Amniotic stem cell (primary cell): ENCODE measurements around the gene DPP10.

ENCODE experiments used
- DNase-seq: peaks from one replicate; lab custom pipeline; 2025; lab: John Stamatoyannopoulos, UW

The DPP10 gene

GRCh38 chr2:115568643-115569042, 1126.2 kb downstream of the DPP10 start:
- no peak for DNase-seq

- DNase-seq, result no peak
Measured at GRCh38 chr2:115569547-115569946, 1127.1 kb downstream of the DPP10 start.

GRCh38 chr2:115572746-115573145, 1130.3 kb downstream of the DPP10 start:
- no peak for DNase-seq

DNA sequence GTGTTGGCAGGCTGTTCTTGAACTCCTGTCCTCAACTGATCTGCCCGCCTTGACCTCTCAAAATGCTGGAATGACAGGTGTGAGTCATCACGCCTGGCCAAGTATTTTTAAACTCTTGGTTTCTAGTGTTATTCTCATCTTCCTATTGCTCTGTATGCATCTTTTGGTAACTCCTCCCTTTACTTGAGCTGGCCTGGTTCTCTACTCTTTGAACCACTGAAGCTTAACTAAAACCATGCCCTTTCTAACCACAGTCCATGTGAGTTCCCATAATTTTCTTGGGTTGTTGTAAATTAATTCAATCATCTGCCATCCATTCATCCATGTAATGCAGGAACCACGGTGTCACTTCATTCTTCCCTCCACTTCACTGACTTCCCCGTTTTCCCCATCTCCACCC, 1131.3 kb downstream of the DPP10 start:
- no peak for DNase-seq

DNA sequence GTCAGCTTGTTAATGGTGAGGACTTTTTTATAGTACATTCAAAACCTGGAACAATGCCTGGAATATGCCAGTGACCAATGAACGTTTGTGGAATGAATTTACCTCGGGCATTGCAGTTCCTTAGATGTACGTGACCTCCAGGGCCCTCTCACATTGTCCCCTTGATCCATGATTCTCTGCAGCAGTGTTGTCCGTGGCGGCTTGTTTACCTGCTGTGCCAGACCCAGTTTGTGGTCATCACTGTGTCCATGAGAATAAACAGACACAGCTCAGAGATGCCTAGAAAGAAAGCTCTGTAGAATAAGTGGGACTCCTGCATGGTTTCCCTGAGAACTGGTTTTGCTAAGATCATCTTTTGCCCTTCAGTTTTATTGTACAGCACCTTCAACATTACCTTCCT, 1132.2 kb downstream of the DPP10 start:
- DNase-seq, result no peak

DNA sequence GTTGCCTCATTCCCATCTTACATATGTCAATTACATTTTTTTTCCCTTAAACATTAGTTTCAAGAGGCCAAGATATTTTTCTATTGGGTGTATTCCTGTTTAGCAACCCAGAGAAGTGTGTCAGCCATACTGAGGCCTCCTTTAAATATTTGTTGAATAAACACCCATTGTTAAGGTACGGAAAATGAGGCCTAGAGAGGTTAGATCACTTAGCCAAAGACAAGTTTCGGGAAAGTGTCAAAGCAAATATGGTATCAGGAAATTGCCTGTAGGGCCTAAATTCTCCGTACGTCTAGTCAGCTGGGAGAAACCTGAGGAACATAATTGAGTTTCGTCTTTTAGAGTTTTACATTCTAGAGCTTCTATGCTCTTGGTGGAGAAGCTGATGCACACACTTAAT, 1138.3 kb downstream of the DPP10 start:
- no peak for DNase-seq

- no peak for DNase-seq
Measured at GRCh38 chr2:115584507-115584906, 1142.1 kb downstream of the DPP10 start.

DNA sequence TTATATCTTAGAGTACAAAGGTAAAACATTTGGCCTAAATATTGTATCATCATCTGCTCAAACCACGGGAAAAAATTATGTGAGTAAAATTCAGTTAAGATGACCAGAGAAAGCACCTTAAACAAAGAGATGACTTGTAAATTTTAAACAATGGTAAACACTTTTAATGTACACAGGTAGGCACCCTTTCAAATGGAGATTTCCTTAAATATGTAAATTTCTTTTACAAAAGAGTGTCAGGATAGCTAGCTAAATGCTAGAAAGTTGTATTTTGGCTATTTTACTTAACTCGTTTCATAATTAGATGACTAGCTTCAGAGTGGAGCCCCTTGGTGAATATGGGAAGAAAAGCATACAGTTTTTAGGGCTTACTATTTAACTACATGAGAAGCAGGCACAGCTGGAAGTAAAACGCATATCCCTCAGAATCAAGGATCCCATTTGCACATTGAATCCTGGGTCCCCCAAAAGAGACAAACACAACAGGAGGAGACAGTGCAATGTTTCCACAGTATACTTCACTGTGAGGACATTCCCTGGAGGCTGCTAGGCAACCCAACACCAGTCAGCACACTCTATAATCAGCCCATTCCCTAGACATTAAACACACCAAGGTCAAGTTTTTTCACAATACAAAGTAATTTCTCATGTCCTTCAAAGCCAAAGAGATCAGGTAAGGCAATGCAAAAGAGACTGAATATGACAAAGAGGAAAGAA, 1154.4 kb downstream of the DPP10 start:
- no peak for DNase-seq

DNA sequence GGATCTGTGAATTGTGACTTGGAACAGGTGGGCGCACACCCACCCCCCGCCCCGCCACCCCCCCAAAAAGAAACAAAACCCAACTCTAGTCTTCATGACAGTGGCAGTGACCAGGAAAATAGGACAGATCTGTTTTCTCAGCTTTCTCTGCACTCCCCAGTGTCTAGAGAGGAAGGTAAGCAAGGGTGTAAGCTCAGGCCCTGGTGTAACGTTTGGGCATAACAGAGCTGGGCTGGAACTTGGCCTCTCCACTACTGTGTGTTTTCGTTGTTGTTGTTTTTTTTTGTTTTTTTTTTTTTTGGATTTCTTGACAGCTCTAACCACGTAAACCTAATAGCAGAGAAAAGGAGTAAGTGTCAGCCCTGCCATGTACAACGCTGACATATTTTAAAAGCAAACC, 1160.8 kb downstream of the DPP10 start:
- no peak for DNase-seq

DNA sequence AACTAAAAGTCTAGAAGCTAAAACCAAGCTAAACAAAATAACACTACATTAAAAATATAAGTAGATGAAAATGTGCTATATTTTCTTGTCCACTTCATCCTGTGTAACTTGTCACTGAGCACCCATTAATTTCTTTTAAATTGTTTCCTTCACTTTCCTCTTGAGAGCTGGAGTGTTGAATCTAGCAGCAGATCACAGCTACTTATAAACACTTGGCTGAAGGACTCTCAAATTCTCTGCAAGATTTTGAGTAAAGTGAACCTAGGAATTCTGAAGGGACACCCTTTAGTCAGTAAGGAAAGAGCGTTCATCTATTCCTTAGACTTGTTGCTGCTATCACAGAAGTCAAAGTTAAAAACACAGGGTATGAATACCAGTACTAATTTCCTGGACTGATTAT, 1163.9 kb downstream of the DPP10 start:
- DNase-seq, result no peak

- DNase-seq, result no peak
Measured at GRCh38 chr2:115609978-115610377, 1167.5 kb downstream of the DPP10 start.

- no peak for DNase-seq
Measured at GRCh38 chr2:115610888-115611287, 1168.4 kb downstream of the DPP10 start.

- no peak for DNase-seq
Measured at GRCh38 chr2:115624332-115624731, 1181.9 kb downstream of the DPP10 start.

DNA sequence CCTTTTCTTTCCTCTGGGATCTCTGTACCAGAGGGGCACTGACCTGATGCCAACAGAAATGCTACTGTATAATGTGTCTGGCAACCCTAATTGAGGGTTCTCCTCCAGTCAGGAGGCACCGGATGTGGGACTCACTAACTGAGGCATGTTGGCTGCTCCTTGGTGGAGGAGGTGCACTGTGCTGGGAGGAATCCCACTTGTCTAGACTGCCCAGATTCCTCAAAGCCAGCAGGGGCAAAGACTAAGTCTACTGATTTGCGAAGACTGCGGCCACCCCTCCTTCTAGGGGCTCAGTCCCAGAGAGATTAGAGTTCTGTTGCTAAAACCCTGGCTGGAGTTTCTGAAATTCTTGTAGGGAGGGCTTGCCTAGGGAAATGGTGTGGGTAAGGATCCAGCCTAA, 1192.1 kb downstream of the DPP10 start:
- no peak for DNase-seq

DNA sequence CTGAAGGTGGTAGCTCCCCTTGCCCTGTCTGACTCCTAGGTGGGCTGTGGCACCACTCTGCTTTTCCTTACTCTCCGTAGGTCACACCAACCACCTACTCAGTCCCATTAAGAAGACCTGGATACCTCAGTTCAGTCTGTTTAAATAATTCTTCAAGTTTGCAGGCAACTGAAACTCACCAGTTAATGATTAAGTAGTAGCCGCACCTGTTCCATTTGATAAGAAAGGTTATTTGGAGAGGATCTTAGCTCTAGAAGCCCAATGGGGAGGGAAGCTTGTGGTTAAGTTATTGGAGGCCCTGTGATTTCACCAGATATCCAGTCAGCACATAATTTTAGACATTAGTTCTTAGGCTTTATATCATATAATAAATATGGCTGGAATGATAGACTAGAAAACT, 1193.0 kb downstream of the DPP10 start:
- DNase-seq, result no peak

DNA sequence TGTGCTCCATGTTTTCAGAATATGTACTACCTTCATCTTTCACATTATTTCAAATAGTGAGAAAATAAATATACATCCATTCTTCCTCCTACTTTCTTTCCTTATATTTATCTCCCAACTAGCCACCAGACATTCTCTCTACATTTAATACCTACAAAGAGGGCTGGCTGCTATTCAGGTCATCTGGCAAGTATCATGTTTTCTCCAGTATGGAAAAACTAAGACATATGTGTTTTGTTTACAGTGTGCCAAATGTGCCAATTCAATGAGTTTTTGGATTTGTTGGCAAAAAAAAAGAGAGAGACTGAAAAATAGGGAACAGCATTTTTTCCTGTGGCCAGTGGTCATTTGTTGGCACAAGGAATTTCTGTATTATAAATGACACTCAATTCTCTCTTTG, 1207.3 kb downstream of the DPP10 start:
- no peak for DNase-seq

DNA sequence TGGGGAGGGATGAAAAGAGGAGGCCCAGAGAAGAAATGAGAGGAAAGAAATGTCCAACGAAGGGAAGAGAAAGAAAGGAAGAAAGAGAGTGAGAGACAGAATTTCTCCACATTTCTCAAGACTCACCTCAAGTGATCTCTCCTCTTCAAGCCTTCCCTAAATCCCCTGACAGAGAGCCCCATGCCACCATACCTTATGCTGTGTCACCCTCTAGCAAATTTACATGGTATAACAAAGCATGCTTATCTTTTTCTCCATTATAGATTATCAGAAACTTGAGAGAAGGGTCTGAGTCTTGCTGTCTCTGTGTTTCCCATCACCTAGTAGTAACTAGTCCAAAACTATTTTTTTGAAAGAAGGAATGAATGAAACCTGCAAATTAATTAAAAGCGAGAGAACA, 1208.4 kb downstream of the DPP10 start:
- no peak for DNase-seq

DNA sequence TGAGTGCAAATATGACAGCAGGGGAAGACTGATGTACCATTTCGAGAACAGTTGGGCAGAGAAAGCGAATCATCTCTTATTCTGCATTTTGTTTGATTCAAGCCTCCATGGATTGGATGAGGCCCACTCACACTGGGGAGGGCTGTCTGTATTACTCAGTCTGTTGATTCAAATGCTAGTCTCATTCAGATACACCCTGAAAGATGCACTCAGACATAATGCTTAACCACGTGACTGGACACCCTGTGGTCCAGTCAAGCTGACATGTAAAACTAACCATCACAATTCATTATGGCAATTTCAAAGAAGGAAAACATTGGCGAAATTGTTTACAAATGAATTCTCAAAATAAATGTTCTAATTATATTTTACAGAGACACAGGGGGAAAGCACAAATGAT, 1210.2 kb downstream of the DPP10 start:
- no peak for DNase-seq

DNA sequence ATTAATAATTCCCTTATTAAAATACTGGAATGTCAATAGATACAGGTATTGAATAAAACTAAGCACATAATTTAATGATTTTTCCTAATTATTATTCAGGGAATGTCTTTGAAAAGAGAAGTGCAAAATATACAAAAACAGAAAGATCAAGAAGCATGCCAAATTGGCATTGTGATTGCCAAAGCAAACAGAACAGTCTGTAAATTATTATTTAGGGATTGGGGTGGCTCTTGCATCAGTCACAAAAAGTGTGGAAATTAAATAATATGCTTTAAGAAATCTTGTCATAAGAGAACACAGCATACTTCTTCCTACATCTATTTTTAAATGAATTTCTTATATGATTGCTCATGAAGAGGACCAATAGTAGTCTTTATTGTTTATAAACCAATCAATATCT, 1211.9 kb downstream of the DPP10 start:
- no peak for DNase-seq

DNA sequence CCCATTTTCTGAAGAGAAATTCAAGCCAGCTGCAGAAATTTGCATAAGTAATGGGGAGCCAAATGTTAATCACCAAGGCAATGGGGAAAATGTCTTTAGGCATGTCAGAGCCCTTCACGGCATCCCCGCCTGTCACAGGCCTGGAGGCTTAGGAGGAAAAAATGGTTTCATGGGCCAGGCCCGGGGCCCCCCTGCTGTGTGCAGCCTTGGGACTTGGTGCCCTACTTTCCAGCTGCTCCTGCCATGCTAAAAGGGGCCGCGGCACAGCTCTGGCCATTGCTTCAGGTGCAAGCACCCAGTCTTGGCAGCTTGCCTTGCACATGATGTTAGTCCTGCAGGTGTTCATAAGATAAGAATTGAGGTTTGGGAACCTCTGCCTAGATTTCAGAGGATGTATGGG, 1235.7 kb downstream of the DPP10 start:
- no peak for DNase-seq

DNA sequence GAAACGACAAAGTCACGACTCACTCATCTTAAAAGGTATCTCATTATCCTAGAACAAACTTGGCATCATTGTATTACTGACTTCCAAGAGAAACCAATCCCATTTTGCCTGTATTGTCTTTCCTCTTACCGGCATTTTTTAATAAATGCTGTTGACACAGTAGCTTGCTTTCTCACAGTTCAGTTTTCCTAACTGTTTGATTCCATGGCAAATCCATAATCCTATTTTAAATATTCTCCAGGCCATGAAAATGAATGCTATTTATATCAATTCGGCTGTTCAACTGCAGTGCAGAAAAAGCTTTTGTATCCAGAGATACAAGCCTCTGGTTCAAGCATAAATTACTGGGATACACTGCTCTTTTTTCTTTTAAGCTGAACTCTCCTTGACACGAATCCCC, 1241.9 kb downstream of the DPP10 start:
- no peak for DNase-seq

DNA sequence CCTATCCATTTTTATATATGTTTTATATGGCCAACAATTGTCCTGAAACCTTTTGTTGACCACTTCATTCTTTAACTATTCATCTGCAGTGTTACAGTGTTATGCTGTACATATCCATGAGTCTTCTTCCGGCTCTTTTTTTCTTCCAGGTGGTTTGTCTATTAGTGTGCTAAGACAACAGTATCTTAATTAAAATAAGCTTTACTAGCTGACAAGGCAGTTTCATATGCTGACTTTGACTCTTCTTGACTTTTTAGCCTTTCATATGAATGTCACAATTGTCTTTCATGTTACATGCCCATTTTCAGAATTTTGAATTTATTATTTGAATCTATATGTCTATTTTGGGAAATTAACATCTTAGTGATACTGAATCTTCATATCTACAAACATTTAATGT, 1249.0 kb downstream of the DPP10 start:
- no peak for DNase-seq

DNA sequence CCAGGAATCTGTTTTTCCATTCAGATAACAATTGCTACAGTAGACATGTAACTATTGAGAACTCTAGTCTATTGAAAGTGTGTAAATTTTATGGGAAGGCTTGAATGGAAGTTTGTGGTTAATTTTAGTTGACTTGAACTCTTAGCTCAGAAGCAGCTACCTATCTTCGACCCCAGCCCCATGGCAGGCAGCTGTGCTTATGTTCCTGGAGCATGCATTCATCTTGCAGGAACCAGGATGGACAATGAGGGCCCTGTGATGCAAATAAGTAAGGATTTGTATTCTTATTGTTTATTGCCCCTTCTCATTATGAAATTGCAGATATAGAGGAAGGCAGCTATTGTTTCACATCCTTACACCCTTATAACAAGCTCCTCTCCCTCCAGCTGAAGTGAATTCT, 1252.2 kb downstream of the DPP10 start:
- DNase-seq, result no peak

- no peak for DNase-seq
Measured at GRCh38 chr2:115733190-115733775, 1290.8 kb downstream of the DPP10 start.
